GM18526 (cell line): ENCODE measurements around the gene ACE2.

Source experiments
- POLR2A ChIP-seq: IDR thresholded peaks from 3 replicates; pipeline ENCODE4 v1.6.1; 2011; ENCODE audit not compliant: insufficient read length; ENCODE audit errors: extremely low read depth

Gene ACE2

DNA sequence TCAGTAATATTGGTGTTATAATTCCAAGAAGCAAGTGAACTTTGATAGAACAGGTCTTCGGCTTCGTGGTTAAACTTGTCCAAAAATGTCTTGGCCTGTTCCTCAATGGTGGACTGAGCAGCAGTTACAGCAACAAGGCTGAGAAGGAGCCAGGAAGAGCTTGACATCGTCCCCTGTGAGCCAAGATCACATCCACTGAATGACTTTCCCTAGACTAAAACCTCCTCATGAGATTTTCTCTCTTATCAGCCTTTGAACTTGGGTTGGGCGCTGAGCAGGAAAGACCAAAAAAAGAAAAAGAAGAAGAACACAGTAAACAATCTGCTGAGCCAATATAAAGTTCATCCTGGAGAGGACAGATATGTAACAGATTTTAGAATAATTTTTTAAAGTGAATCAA, at the start of gene ACE2:
Gene ACE2 (minus strand): TSS at position 216 of the 400 bp plus-strand sequence. CDS start 49 bp downstream, at position 167.
- TF ChIP-seq POLR2A = no peak

GRCh38 chrX:15646543-15646942, 45.8 kb upstream of the ACE2 start:
- TF ChIP-seq POLR2A = no peak

DNA sequence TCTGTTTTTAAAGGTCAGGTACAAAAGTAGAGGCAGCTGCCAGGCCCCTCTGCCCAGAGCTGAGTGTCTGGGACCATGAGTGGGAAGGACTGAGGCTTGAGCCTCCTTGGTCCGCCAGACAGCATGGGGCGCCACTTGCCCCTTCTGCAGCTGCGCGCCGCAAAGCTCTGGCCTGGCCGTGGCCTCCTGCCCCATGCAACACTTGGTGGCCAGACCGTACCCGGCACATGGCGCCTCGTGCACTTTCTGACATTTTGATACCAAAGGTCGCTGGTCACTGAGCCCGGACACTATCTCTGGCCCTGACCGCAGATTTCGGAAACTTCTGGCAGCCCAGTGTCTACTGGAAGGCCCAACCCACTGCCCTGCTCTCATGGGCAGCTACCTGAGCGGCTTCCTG, 45.3 kb upstream of the ACE2 start:
- no peak for TF ChIP-seq POLR2A

GRCh38 chrX:15645266-15645665, 44.5 kb upstream of the ACE2 start:
- TF ChIP-seq POLR2A = no peak

- no peak for TF ChIP-seq POLR2A
Observed at GRCh38 chrX:15644560-15644872, 43.8 kb upstream of the ACE2 start.

DNA sequence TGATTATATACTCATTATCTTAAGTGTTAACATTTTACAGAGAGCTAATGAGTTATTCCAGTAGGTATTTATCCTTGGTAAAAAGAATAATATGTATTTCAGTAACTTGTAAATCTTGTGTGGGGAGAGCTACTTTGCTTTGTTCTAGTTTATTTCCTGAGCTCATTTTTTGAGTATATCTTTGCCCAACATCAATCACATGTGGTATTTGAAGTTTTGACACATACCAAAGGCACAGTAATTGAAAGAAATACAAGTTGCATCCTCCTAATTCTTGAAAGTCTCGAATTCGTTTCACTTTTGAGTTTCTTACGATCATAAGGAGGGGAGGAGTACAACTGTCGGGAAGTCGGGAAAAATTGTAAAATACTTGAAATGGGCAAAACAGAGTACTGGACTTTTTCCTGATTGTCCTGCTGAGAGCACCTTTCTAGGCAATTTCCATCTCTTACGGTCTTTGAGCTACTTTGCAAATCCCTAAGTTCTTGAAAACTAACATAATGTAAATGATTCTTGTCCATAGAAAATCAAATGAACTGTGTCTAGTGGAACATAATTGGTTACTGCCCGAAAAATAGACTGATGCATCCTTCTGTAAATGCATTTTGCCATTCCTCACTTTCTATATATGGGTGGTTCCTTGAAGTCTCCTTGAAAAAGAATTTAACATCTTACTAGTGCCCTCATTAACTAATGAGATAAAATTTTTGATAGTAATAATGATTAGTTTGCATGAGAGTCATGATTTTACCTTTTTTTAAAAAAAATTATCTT, 43.2 kb upstream of the ACE2 start:
- no peak for TF ChIP-seq POLR2A

GRCh38 chrX:15631637-15632036, 30.9 kb upstream of the ACE2 start:
- no peak for TF ChIP-seq POLR2A

- TF ChIP-seq POLR2A = no peak
Observed at GRCh38 chrX:15623054-15623453, 22.3 kb upstream of the ACE2 start.

- no peak for TF ChIP-seq POLR2A
Observed at GRCh38 chrX:15619053-15619755, 18.4 kb upstream of the ACE2 start.

GRCh38 chrX:15617111-15617510, 16.4 kb upstream of the ACE2 start:
- TF ChIP-seq POLR2A = no peak

DNA sequence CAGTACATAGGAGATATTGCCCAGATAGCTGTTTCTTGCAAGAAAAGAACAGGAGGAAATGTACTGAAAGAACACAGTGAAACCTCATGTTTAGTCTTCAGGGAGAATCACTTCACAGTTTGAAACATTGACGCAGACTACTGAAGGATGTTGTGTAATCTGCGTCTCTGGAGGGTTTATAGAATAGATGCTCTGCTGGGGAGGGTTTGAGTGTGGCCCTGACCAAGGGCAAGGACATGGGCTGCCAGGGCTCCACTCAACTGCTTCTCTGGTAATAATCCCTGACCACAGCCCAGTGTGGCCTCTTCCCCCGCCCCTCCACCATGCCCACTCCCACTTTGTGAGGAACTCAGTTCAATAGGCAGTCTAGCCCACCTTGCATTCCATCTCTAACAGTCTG, 15.8 kb upstream of the ACE2 start:
- no peak for TF ChIP-seq POLR2A

GRCh38 chrX:15607067-15607466, 6.3 kb upstream of the ACE2 start:
- TF ChIP-seq POLR2A = no peak

- TF ChIP-seq POLR2A = no peak
Observed at GRCh38 chrX:15606136-15606535, 5.4 kb upstream of the ACE2 start.

DNA sequence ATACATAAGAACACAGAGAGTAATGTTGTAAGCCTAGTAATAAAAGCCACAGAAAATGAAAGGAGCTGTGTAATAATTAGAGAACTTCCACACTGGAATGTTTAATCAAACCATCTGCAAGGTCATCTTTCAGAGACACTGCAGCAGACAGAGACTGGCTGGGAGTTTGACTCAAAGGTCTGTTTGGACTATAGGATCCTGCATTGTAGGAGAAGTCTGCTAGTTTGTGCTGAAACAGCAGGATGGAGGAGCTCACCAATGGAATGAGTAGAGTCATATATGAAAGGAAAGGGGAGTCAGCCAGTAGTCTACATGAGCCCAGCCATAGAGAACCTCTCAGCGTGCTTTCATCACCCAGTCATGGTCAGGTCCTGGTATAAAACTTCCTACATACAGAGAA, 4.5 kb upstream of the ACE2 start:
- TF ChIP-seq POLR2A = no peak

GRCh38 chrX:15602761-15603160, 2.0 kb upstream of the ACE2 start:
- no peak for TF ChIP-seq POLR2A

- no peak for TF ChIP-seq POLR2A
Observed at GRCh38 chrX:15601932-15602331, 1.2 kb upstream of the ACE2 start.

GRCh38 chrX:15600049-15600448, 711 bp downstream of the ACE2 start:
- TF ChIP-seq POLR2A = no peak
